GM21526 (cell line): ENCODE data around the gene OR5AC2.

Source experiments
- ATAC-seq: cut with Tn5 transposase; IDR thresholded peaks from one replicate; pipeline ENCODE4 v1.9.1; 2021; ENCODE audit warnings: moderate library complexity; ENCODE audit not compliant: unreplicated experiment, low FRiP score

The OR5AC2 gene

GRCh38 chr3:98136631-98137030 lies 49.7 kb downstream of the OR5AC2 start:
- no peak for ATAC-seq
